HCT116 (cell line): Measurements from ENCODE around the gene CCL20. TPM values are rescaled to one million over a fixed set of nuclear protein-coding genes. Genes with fewer than 3 reads are reported as not detected.

Experiments used
- ATAC-seq: fragments of 200-7000 bp; cut with Tn5 transposase; 2 replicates; pipeline ENCODE4 v1.9.1; 2020; ENCODE audit warnings: mild to moderate bottlenecking, moderate library complexity
- BruUV-seq: library from RNA; stranded (reverse); fragments of 400-500 nt; replicated peaks from 2 replicates; lab custom pipeline; 2021; lab: Mats Ljungman, UMichigan
- CTCF ChIA-PET: fragments of 300-600 bp; sonication (Branson Sonifier 250); formaldehyde crosslinking; loops from one replicate; lab custom pipeline; 2021; ENCODE audit warnings: antibody characterized with exemption; lab: Charles Lee
- POLR2A ChIA-PET: fragments of 300-600, 350-600 bp; sonication (Branson Sonifier 250); formaldehyde crosslinking; loops from one replicate; lab custom pipeline; 2021; ENCODE audit warnings: antibody characterized with exemption; lab: Charles Lee
- RAD21 ChIA-PET, 2 experiments: fragments of 300-600 bp; sonication (Branson Sonifier 250); formaldehyde crosslinking; loops; one replicate each; lab custom pipeline; 2023; ENCODE audit warnings: low total read pairs in 2 of 2; ENCODE audit not compliant: uncharacterized antibody in 2 of 2, unreplicated experiment in 2 of 2, low non-redundant PET in 1 of 2; lab: Charles Lee
- DNase-seq: peaks from one replicate; pipeline ENCODE4 v3.0.0-alpha.2; 2010; ENCODE audit warnings: low read depth, low spot score
- H2AFZ ChIP-seq: fragments of 200-600 bp; shearing (Covaris generic), sonication (generic); 2 replicates; pipeline ENCODE4 v1.6.1; 2017; ENCODE audit warnings: low read depth, mixed run types, mixed read lengths, antibody characterized with exemption, low read length; ENCODE audit not compliant: poor library complexity, severe bottlenecking
- H3K27ac ChIP-seq: 2 replicates; pipeline ENCODE4 v1.5.1; 2012; ENCODE audit warnings: low read depth, low read length
- H3K27me3 ChIP-seq: fragments of 200-600 bp; sonication (generic); 2 replicates; pipeline ENCODE4 v1.6.1; 2016; ENCODE audit warnings: mixed run types, low read length, mixed read lengths; ENCODE audit not compliant: insufficient read depth
- H3K36me3 ChIP-seq, 2 experiments: fragments of 200-500 bp in 1 of 2; fragments of 200-600 bp in 1 of 2; sonication (Bioruptor generic) in 1 of 2; sonication (generic) in 1 of 2; 2 replicates each; pipeline versions ENCODE4 v1.5.1 to v1.6.1; 2014 to 2016; ENCODE audit warnings: low read length in 2 of 2, inconsistent platforms in 1 of 2, mixed read lengths in 1 of 2, mixed run types in 1 of 2; ENCODE audit not compliant: insufficient read depth in 2 of 2, control insufficient read depth in 1 of 2
- H3K4me1 ChIP-seq, 2 experiments: fragments of 200-600 bp in 1 of 2; sonication (generic) in 1 of 2; 2 replicates each; pipeline versions ENCODE4 v1.5.1 to v1.6.1; 2012 to 2017; ENCODE audit warnings: low read length in 2 of 2, inconsistent platforms in 1 of 2, mild to moderate bottlenecking in 1 of 2, mixed read lengths in 1 of 2, mixed run types in 1 of 2, moderate library complexity in 1 of 2; ENCODE audit not compliant: insufficient read depth in 2 of 2, control insufficient read depth in 1 of 2
- H3K4me2 ChIP-seq: fragments of 200-600 bp; sonication (generic); 2 replicates; pipeline ENCODE4 v1.6.1; 2017; ENCODE audit warnings: mixed run types, low read length, mixed read lengths
- H3K4me3 ChIP-seq, 2 experiments: fragments of 200-600 bp in 1 of 2; sonication (generic) in 1 of 2; replicated peaks in 1 of 2; 2 replicates each; pipeline ENCODE4 v1.5.1; 2011 to 2016; ENCODE audit warnings: low read length in 2 of 2, control low read depth in 1 of 2, low read depth in 1 of 2, mild to moderate bottlenecking in 1 of 2, mixed read lengths in 1 of 2, mixed run types in 1 of 2
- H3K79me2 ChIP-seq: fragments of 200-600 bp; sonication (generic); 2 replicates; pipeline ENCODE4 v1.6.1; 2017; ENCODE audit warnings: mild to moderate bottlenecking, mixed run types, low read length, moderate library complexity, mixed read lengths; ENCODE audit not compliant: insufficient read depth
- H3K9ac ChIP-seq: fragments of 200-600 bp; sonication (generic); 2 replicates; pipeline ENCODE4 v1.6.1; 2016; ENCODE audit warnings: low read length, mixed read lengths
- H3K9me2 ChIP-seq: fragments of 200-600 bp; sonication (generic), shearing (Covaris generic); 2 replicates; pipeline ENCODE4 v1.6.1; 2017; ENCODE audit warnings: mixed run types, mild to moderate bottlenecking, moderate library complexity; ENCODE audit not compliant: insufficient read depth
- H3K9me3 ChIP-seq, 2 experiments: fragments of 200-500 bp in 1 of 2; fragments of 200-600 bp in 1 of 2; sonication (Bioruptor generic) in 1 of 2; sonication (generic) in 1 of 2; 2 replicates each; pipeline ENCODE4 v1.6.1; 2014 to 2017; ENCODE audit warnings: low read length in 2 of 2, mixed read lengths in 2 of 2, inconsistent platforms in 1 of 2, low read depth in 1 of 2, mild to moderate bottlenecking in 1 of 2, mixed run types in 1 of 2, moderate library complexity in 1 of 2; ENCODE audit not compliant: control insufficient read depth in 1 of 2, insufficient read depth in 1 of 2
- H4K20me1 ChIP-seq: fragments of 200-600 bp; sonication (generic), shearing (Covaris generic); 2 replicates; pipeline ENCODE4 v1.6.1; 2017; ENCODE audit warnings: mixed run types, mild to moderate bottlenecking, moderate library complexity; ENCODE audit not compliant: insufficient read depth
- CBX3 ChIP-seq: IDR thresholded peaks from 2 replicates; pipeline ENCODE4 v1.6.1; 2012; ENCODE audit warnings: low read depth
- EGR1 ChIP-seq: IDR thresholded peaks from 2 replicates; pipeline ENCODE4 v1.6.1; 2012; ENCODE audit warnings: low read depth
- EZH2 ChIP-seq: fragments of 200-600 bp; sonication (generic); IDR thresholded peaks from 2 replicates; pipeline ENCODE4 v1.6.1; 2017; ENCODE audit warnings: antibody characterized with exemption, mixed run types
- EZH2phosphoT487 ChIP-seq: fragments of 200-600 bp; IDR thresholded peaks from 2 replicates; pipeline ENCODE4 v1.6.1; 2018; ENCODE audit warnings: antibody characterized with exemption, borderline replicate concordance
- FOSL1 ChIP-seq: IDR thresholded peaks from 2 replicates; pipeline ENCODE4 v1.6.1; 2012; ENCODE audit warnings: low read depth
- JUND ChIP-seq: IDR thresholded peaks from 2 replicates; pipeline ENCODE4 v1.6.1; 2012
- POLR2AphosphoS5 ChIP-seq: IDR thresholded peaks from 2 replicates; pipeline ENCODE4 v1.6.1; 2011; ENCODE audit warnings: mild to moderate bottlenecking, low read depth, low read length, moderate library complexity
- RAD21 ChIP-seq: IDR thresholded peaks from 2 replicates; pipeline ENCODE4 v1.6.1; 2012; ENCODE audit warnings: low read depth, mild to moderate bottlenecking
- SIN3A ChIP-seq: IDR thresholded peaks from 2 replicates; pipeline ENCODE4 v1.6.1; 2012; ENCODE audit warnings: low read depth
- SP1 ChIP-seq: IDR thresholded peaks from 2 replicates; pipeline ENCODE4 v1.6.1; 2012; ENCODE audit warnings: low read depth
- TCF7L2 ChIP-seq: IDR thresholded peaks from 2 replicates; pipeline ENCODE4 v1.7.0; 2011; ENCODE audit warnings: borderline replicate concordance, inconsistent platforms; ENCODE audit not compliant: insufficient read depth, insufficient read length; ENCODE audit errors: extremely low read depth
- ZFX ChIP-seq: fragments of 450-650 bp; IDR thresholded peaks from 2 replicates; pipeline ENCODE4 v1.6.1; 2017
- intact Hi-C: fragments of 100-400 bp; cut with micrococcal nuclease; formaldehyde crosslinking; loops from 2 replicates; pipeline ENCODE4 v1.10.0; 2022
- total RNA-seq: library from RNA; stranded (reverse); gene quantifications from one replicate; pipeline ENCODE4 v1.2.1, GENCODE V29; 2021; ENCODE audit not compliant: unreplicated experiment
- TF ChIP-seq, protein P1 (sequence below): IDR thresholded peaks from 2 replicates; pipeline ENCODE4 v1.6.1; 2011; ENCODE audit warnings: mild to moderate bottlenecking, low read length, moderate library complexity; ENCODE audit not compliant: insufficient replicate concordance; ENCODE audit errors: extremely low read depth
- TF ChIP-seq, protein P2 (sequence below), 3 experiments: fragments of 200-600 bp in 1 of 3; sonication (generic) in 1 of 3; IDR thresholded peaks in 2 of 3; conservative IDR thresholded peaks in 1 of 3; 2 replicates each; pipeline ENCODE4 v1.5.1; 2012 to 2017; ENCODE audit warnings: low read depth in 2 of 3, low read length in 2 of 3, antibody characterized with exemption in 1 of 3, borderline replicate concordance in 1 of 3, control low read depth in 1 of 3, mild to moderate bottlenecking in 1 of 3, mixed read lengths in 1 of 3, mixed run types in 1 of 3, moderate library complexity in 1 of 3; ENCODE audit not compliant: insufficient read depth in 1 of 3
- TF ChIP-seq, protein P3 (sequence below): IDR thresholded peaks from 2 replicates; pipeline ENCODE4 v1.6.1; 2012; ENCODE audit warnings: low read depth
- TF ChIP-seq, protein P4 (sequence below): IDR thresholded peaks from 2 replicates; pipeline ENCODE4 v1.6.1; 2012
- TF ChIP-seq, protein P5 (sequence below): IDR thresholded peaks from 2 replicates; pipeline ENCODE4 v1.6.1; 2012

The CCL20 gene
- total RNA-seq, 1 experiment from 2014 or later = 0.30 TPM

DNA sequence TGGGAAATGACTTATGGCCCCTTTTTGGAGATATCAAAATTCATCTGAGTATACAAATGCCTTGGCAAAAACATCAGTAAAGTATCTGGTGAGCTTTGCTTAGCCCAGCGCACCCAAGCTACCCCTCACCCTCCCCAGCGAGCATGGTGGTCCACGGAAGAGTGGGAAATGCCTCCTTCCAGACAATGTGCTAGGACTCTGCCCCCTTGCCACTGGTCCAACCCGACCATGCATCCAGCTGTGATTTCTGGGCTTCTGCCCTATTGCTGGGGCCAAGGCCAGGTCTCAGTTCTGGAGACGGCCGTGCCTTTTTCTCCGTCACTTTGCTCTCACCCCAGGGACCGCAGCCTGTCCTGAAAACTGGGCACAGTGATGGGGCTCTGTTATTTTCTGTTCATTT, 31.8 kb upstream of the CCL20 start:
- no peak overlapping the region for H3K4me3 ChIP-seq
- CTCF ChIA-PET = interaction anchor here (0.8 kb wide), 1 partner anchor 81 kb away, joined by 3 read pairs; no protein-coding TSS in a partner anchor
- DNase-seq (no peak), ATAC-seq (no peak)
- H3K27ac ChIP-seq = no peak overlapping the region
- no peaks in the 10 kb centered on the region for H4K20me1 ChIP-seq
- no peak overlapping the region for H2AFZ ChIP-seq
- TF ChIP-seq, protein P1, sequence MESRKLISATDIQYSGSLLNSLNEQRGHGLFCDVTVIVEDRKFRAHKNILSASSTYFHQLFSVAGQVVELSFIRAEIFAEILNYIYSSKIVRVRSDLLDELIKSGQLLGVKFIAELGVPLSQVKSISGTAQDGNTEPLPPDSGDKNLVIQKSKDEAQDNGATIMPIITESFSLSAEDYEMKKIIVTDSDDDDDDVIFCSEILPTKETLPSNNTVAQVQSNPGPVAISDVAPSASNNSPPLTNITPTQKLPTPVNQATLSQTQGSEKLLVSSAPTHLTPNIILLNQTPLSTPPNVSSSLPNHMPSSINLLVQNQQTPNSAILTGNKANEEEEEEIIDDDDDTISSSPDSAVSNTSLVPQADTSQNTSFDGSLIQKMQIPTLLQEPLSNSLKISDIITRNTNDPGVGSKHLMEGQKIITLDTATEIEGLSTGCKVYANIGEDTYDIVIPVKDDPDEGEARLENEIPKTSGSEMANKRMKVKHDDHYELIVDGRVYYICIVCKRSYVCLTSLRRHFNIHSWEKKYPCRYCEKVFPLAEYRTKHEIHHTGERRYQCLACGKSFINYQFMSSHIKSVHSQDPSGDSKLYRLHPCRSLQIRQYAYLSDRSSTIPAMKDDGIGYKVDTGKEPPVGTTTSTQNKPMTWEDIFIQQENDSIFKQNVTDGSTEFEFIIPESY = no peak
- TF ChIP-seq JUND (no peak), FOSL1 (no peak), RAD21 (no peak), CBX3 (no peak), TCF7L2 (no peak), ZFX (no peak), EGR1 (no peak), SP1 (no peak), EZH2phosphoT487 (no peak), SIN3A (no peak), POLR2AphosphoS5 (no peak), EZH2 (no peak)
- TF ChIP-seq, protein P2, sequence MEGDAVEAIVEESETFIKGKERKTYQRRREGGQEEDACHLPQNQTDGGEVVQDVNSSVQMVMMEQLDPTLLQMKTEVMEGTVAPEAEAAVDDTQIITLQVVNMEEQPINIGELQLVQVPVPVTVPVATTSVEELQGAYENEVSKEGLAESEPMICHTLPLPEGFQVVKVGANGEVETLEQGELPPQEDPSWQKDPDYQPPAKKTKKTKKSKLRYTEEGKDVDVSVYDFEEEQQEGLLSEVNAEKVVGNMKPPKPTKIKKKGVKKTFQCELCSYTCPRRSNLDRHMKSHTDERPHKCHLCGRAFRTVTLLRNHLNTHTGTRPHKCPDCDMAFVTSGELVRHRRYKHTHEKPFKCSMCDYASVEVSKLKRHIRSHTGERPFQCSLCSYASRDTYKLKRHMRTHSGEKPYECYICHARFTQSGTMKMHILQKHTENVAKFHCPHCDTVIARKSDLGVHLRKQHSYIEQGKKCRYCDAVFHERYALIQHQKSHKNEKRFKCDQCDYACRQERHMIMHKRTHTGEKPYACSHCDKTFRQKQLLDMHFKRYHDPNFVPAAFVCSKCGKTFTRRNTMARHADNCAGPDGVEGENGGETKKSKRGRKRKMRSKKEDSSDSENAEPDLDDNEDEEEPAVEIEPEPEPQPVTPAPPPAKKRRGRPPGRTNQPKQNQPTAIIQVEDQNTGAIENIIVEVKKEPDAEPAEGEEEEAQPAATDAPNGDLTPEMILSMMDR (IDR thresholded peaks at IDR 0.05 in 2 of 3, conservative IDR thresholded peaks at IDR 0.05 in 1 of 3; ENCODE audit: borderline replicate concordance in 1 of 3, insufficient read depth in 1 of 3, low read depth in 2 of 3, low read length in 2 of 3) = no peak
- TF ChIP-seq, protein P3, sequence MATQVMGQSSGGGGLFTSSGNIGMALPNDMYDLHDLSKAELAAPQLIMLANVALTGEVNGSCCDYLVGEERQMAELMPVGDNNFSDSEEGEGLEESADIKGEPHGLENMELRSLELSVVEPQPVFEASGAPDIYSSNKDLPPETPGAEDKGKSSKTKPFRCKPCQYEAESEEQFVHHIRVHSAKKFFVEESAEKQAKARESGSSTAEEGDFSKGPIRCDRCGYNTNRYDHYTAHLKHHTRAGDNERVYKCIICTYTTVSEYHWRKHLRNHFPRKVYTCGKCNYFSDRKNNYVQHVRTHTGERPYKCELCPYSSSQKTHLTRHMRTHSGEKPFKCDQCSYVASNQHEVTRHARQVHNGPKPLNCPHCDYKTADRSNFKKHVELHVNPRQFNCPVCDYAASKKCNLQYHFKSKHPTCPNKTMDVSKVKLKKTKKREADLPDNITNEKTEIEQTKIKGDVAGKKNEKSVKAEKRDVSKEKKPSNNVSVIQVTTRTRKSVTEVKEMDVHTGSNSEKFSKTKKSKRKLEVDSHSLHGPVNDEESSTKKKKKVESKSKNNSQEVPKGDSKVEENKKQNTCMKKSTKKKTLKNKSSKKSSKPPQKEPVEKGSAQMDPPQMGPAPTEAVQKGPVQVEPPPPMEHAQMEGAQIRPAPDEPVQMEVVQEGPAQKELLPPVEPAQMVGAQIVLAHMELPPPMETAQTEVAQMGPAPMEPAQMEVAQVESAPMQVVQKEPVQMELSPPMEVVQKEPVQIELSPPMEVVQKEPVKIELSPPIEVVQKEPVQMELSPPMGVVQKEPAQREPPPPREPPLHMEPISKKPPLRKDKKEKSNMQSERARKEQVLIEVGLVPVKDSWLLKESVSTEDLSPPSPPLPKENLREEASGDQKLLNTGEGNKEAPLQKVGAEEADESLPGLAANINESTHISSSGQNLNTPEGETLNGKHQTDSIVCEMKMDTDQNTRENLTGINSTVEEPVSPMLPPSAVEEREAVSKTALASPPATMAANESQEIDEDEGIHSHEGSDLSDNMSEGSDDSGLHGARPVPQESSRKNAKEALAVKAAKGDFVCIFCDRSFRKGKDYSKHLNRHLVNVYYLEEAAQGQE = no peak
- TF ChIP-seq, protein P4, sequence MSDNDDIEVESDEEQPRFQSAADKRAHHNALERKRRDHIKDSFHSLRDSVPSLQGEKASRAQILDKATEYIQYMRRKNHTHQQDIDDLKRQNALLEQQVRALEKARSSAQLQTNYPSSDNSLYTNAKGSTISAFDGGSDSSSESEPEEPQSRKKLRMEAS = no peak
- TF ChIP-seq, protein P5, sequence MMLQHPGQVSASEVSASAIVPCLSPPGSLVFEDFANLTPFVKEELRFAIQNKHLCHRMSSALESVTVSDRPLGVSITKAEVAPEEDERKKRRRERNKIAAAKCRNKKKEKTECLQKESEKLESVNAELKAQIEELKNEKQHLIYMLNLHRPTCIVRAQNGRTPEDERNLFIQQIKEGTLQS = no peak
- TF ChIP-seq, all 23 proteins: peak for 0
- no peak overlapping the region for H3K4me2 ChIP-seq
- H3K36me3 ChIP-seq = no peaks in the 10 kb centered on the region
- POLR2A ChIA-PET = no interaction called here
- no TSS peak for BruUV-seq
- no peaks in the 10 kb centered on the region for H3K79me2 ChIP-seq
- H3K9ac ChIP-seq = no peak overlapping the region
- H3K9me2 ChIP-seq = no peaks in the 10 kb centered on the region
- intact Hi-C loops = no loop called here
- RAD21 ChIA-PET = no interaction called here
- H3K9me3 ChIP-seq = no peaks in the 10 kb centered on the region
- H3K27me3 ChIP-seq = no peaks in the 10 kb centered on the region
- H3K4me1 ChIP-seq = no peaks in the 10 kb centered on the region
